Osteocyte (in vitro differentiated cells): ENCODE data around the gene SCLY. TPM values are rescaled to one million over a fixed set of nuclear protein-coding genes. Genes with fewer than 3 reads are reported as not detected.

Source experiments
- DNase-seq: peaks from one replicate; pipeline ENCODE4 v3.0.0; 2021; ENCODE audit warnings: mixed read lengths; ENCODE audit not compliant: unreplicated experiment; ENCODE audit errors: extremely low spot score
- H3K27ac Mint-ChIP-seq: one replicate; pipeline ENCODE4 v1.8.0; 2021; ENCODE audit warnings: mild to moderate bottlenecking, mixed read lengths; ENCODE audit not compliant: unreplicated experiment
- H3K27me3 Mint-ChIP-seq: one replicate; pipeline ENCODE4 v1.8.0; 2021; ENCODE audit warnings: mixed read lengths; ENCODE audit not compliant: unreplicated experiment
- H3K36me3 Mint-ChIP-seq: one replicate; pipeline ENCODE4 v1.8.0; 2021; ENCODE audit warnings: mixed read lengths; ENCODE audit not compliant: unreplicated experiment
- H3K4me1 Mint-ChIP-seq: one replicate; pipeline ENCODE4 v1.8.0; 2021; ENCODE audit warnings: mixed read lengths; ENCODE audit not compliant: unreplicated experiment
- H3K4me3 Mint-ChIP-seq: one replicate; pipeline ENCODE4 v1.8.0; 2021; ENCODE audit warnings: mild to moderate bottlenecking, moderate library complexity, mixed read lengths; ENCODE audit not compliant: unreplicated experiment
- H3K9me3 Mint-ChIP-seq: one replicate; pipeline ENCODE4 v1.8.0; 2021; ENCODE audit warnings: mixed read lengths; ENCODE audit not compliant: unreplicated experiment
- CTCF ChIP-seq: fragments of 200-600 bp; sonication (generic); IDR thresholded peaks from 2 replicates; pipeline ENCODE4 v1.5.0; 2021; ENCODE audit warnings: antibody characterized with exemption, mild to moderate bottlenecking, moderate library complexity
- total RNA-seq: library from RNA; stranded (reverse); gene quantifications from 2 replicates; pipeline ENCODE4 v1.2.1, GENCODE V29; 2021

SCLY gene
- total RNA-seq, 1 donor from 2014 or later, result 22.1 TPM

GRCh38 chr2:238116298-238117198 is 55.7 kb downstream of the SCLY start:
- Mint-ChIP-seq H3K36me3 (peaks cover 6% of the 10 kb centered on the region), H3K27ac (no peak overlapping the region), H3K4me1 (no peaks in the 10 kb centered on the region), H3K27me3 (peaks cover 9% of the 10 kb centered on the region), H3K9me3 (peaks cover 16% of the 10 kb centered on the region), H3K4me3 (no peak overlapping the region)
- no peak for DNase-seq
- TF ChIP-seq CTCF, result no peak

- Mint-ChIP-seq H3K4me1 (no peaks in the 10 kb centered on the region), H3K4me3 (no peak overlapping the region), H3K27me3 (peaks cover 9% of the 10 kb centered on the region), H3K27ac (no peak overlapping the region), H3K9me3 (peaks cover 9% of the 10 kb centered on the region), H3K36me3 (peaks cover 4% of the 10 kb centered on the region)
- no peak for DNase-seq
- no peak for TF ChIP-seq CTCF
Observed at GRCh38 chr2:238117199-238118154, 56.7 kb downstream of the SCLY start.

GRCh38 chr2:238119756-238120462 is 59.1 kb downstream of the SCLY start:
- no peak for TF ChIP-seq CTCF
- no peaks in the 10 kb centered on the region for H3K4me1 Mint-ChIP-seq
- no peak overlapping the region for H3K27ac Mint-ChIP-seq
- no peaks in the 10 kb centered on the region for H3K36me3 Mint-ChIP-seq
- H3K9me3 Mint-ChIP-seq, result no peaks in the 10 kb centered on the region
- H3K27me3 Mint-ChIP-seq, result peaks cover 6% of the 10 kb centered on the region
- no peak overlapping the region for H3K4me3 Mint-ChIP-seq
- no peak for DNase-seq

- no peak for TF ChIP-seq CTCF
- Mint-ChIP-seq H3K27ac (no peak overlapping the region), H3K4me1 (no peaks in the 10 kb centered on the region), H3K4me3 (no peak overlapping the region), H3K9me3 (no peaks in the 10 kb centered on the region), H3K36me3 (no peaks in the 10 kb centered on the region), H3K27me3 (peaks cover 6% of the 10 kb centered on the region)
- DNase-seq, result no peak
Observed at GRCh38 chr2:238120463-238121298, 59.9 kb downstream of the SCLY start.
